ENCODE results near the gene TMEM129. TPM values are rescaled to one million over a fixed set of nuclear protein-coding genes. Genes with fewer than 3 reads are reported as not detected.
A peak's percentile ranks its signal among the peaks of the same experiment; 100 is the strongest.

The TMEM129 gene
- total and polyA plus RNA-seq, 4 experiments from 2014 or later: 36.8 to 42.1 (median 40.5) TPM

GRCh38 chr4:1751919-1752283, 30.8 kb upstream of the TMEM129 start:
- Histone ChIP-seq H3K9me3 (ENCODE audit: control insufficient read depth in 1 of 2, low read length in 2 of 2) (no peaks in the 10 kb centered on the region), H3K27me3 (ENCODE audit: insufficient read depth, low read length) (no peaks in the 10 kb centered on the region), H3K4me3 (ENCODE audit: low read length in 2 of 2) (no peak overlapping the region), H3K36me3 (ENCODE audit: insufficient read depth, low read length) (no peaks in the 10 kb centered on the region), H3K4me1 (ENCODE audit: insufficient read depth, low read length) (peaks cover 12% of the 10 kb centered on the region), H3K27ac (ENCODE audit: low read depth, low read length) (no peak overlapping the region)
- DNase-seq: no peak
- no peaks in the 10 kb centered on the region for H3K27me3 Mint-ChIP-seq
- no peak overlapping the region for H3K27ac Mint-ChIP-seq
- no peaks in the 10 kb centered on the region for H3K36me3 Mint-ChIP-seq
- intact Hi-C loops (cut with micrococcal nuclease): no loop called here
- peaks cover 0 to 5% (median 0%) of the 10 kb centered on the region in 4 donors for H3K4me1 Mint-ChIP-seq
- POLR2A ChIA-PET (ENCODE audit: partially characterized antibody): no interaction called here
- H3K9me3 Mint-ChIP-seq: no peaks in the 10 kb centered on the region
- no peak overlapping the region for H3K4me3 Mint-ChIP-seq
- CTCF ChIA-PET (ENCODE audit: partially characterized antibody): interaction anchor here (0.6 to 11.3 kb wide), 3 partner anchors 59 to 148 kb away, joined by 3 to 160 read pairs (median 3); no protein-coding TSS in a partner anchor

DNA sequence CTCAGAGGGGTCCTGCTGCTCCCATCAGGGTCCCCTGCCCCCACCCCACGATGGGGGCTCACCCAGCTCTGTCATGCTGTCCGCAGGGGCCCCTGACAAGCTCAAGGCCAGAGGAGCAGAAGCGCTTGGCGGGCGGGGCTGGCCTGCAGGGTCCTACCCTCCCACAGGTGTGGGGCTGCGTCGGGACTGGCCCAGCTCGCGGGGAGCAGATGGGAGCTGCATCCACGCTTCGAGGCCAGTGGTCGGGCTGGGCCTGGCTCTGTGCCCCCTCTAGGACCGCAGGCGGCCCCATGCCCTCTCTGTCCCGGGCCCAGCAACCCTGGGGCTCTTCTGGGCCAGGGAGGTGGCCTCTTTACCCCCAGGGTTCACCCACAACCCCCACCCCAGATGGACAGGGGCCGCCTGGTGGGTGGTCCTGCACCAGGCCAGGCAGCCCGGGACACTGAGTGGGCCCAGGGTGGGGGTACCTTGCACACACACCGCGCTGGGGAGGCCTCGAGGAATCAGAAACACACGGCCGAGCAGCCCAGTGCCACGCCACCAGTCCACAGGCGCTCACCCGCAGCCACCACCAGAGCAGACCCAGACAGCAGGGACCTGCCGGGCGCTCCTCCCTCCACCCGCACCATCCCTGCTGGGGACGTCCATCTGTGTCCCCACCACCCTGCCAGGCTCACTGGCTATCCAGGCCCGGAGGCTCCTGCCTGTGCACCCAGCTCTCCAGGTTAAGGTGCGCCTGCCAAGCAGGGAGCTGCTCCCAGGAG, 30.2 kb upstream of the TMEM129 start:
- POLR2A ChIA-PET (ENCODE audit: partially characterized antibody): no interaction called here
- Histone ChIP-seq H3K4me3 (ENCODE audit: low read length in 2 of 2) (no peak overlapping the region), H3K4me1 (ENCODE audit: insufficient read depth, low read length) (peaks cover 12% of the 10 kb centered on the region), H3K9me3 (ENCODE audit: control insufficient read depth in 1 of 2, low read length in 2 of 2) (no peaks in the 10 kb centered on the region), H3K27ac (ENCODE audit: low read depth, low read length) (no peak overlapping the region), H3K36me3 (ENCODE audit: insufficient read depth, low read length) (no peaks in the 10 kb centered on the region), H3K27me3 (ENCODE audit: insufficient read depth, low read length) (no peaks in the 10 kb centered on the region)
- Mint-ChIP-seq H3K4me3 (no peak overlapping the region), H3K27me3 (no peaks in the 10 kb centered on the region), H3K27ac (no peak overlapping the region), H3K9me3 (no peaks in the 10 kb centered on the region), H3K36me3 (no peaks in the 10 kb centered on the region), H3K4me1 (peaks cover 0 to 5% (median 0%) of the 10 kb centered on the region in 4 donors)
- intact Hi-C loops (cut with micrococcal nuclease): no loop called here
- CTCF ChIA-PET (ENCODE audit: partially characterized antibody): interaction anchor here (0.6 to 11.3 kb wide), 3 partner anchors 58 to 149 kb away, joined by 3 to 160 read pairs (median 3); no protein-coding TSS in a partner anchor
- DNase-seq: no peak

- Histone ChIP-seq H3K9me3 (ENCODE audit: control insufficient read depth in 1 of 2, low read length in 2 of 2) (no peaks in the 10 kb centered on the region), H3K36me3 (ENCODE audit: insufficient read depth, low read length) (no peaks in the 10 kb centered on the region), H3K27ac (ENCODE audit: low read depth, low read length) (no peak overlapping the region), H3K4me3 (ENCODE audit: low read length in 2 of 2) (no peak overlapping the region), H3K27me3 (ENCODE audit: insufficient read depth, low read length) (no peaks in the 10 kb centered on the region), H3K4me1 (ENCODE audit: insufficient read depth, low read length) (peaks cover 12% of the 10 kb centered on the region)
- H3K36me3 Mint-ChIP-seq: no peaks in the 10 kb centered on the region
- H3K27me3 Mint-ChIP-seq: no peaks in the 10 kb centered on the region
- H3K27ac Mint-ChIP-seq: no peak overlapping the region
- no peak for DNase-seq
- no peak overlapping the region for H3K4me3 Mint-ChIP-seq
- no peaks in the 10 kb centered on the region for H3K9me3 Mint-ChIP-seq
- peaks cover 0 to 5% (median 0%) of the 10 kb centered on the region in 4 donors for H3K4me1 Mint-ChIP-seq
- ChIA-PET POLR2A (ENCODE audit: partially characterized antibody) (no interaction called here), CTCF (ENCODE audit: partially characterized antibody) (interaction anchor here (11.3 kb wide), 1 partner anchor 149 kb away, joined by 160 read pairs; no protein-coding TSS in a partner anchor)
- intact Hi-C loops (cut with micrococcal nuclease): no loop called here
Observed at GRCh38 chr4:1750381-1751154, 29.4 kb upstream of the TMEM129 start.

DNA sequence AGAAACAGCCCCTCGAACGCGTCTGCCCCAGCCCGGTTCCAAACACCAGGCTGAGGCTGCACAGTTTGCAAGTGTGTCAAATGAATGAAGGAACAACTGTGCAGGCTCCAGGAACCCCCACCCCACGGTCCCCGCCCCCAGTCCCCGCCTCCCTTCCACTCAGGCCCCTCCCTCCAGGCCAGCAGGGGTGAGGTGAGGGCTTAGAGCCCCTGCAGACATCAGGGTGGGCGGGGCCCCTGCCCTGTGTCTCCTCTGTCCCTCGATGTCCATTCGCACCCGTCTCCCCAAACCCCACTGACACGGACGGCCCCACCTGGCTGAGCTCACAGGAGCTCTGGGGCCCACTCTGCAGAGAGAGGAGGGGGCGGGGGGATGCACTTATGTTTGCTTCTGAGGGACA, 28.7 kb upstream of the TMEM129 start:
- Histone ChIP-seq H3K36me3 (ENCODE audit: insufficient read depth, low read length) (no peaks in the 10 kb centered on the region), H3K27ac (ENCODE audit: low read depth, low read length) (no peak overlapping the region), H3K4me1 (ENCODE audit: insufficient read depth, low read length) (peaks cover 12% of the 10 kb centered on the region), H3K4me3 (ENCODE audit: low read length in 2 of 2) (no peak overlapping the region), H3K9me3 (ENCODE audit: control insufficient read depth in 1 of 2, low read length in 2 of 2) (no peaks in the 10 kb centered on the region), H3K27me3 (ENCODE audit: insufficient read depth, low read length) (no peaks in the 10 kb centered on the region)
- no peaks in the 10 kb centered on the region for H3K27me3 Mint-ChIP-seq
- H3K27ac Mint-ChIP-seq: no peak overlapping the region
- intact Hi-C loops (cut with micrococcal nuclease): no loop called here
- no peak for DNase-seq
- no peaks in the 10 kb centered on the region for H3K9me3 Mint-ChIP-seq
- peaks cover 0 to 5% (median 0%) of the 10 kb centered on the region in 4 donors for H3K4me1 Mint-ChIP-seq
- peaks cover 2 to 3% of the 10 kb centered on the region in 2 donors for H3K36me3 Mint-ChIP-seq
- POLR2A ChIA-PET (ENCODE audit: partially characterized antibody): no interaction called here
- CTCF ChIA-PET (ENCODE audit: partially characterized antibody): interaction anchor here (11.3 kb wide), 1 partner anchor 150 kb away, joined by 160 read pairs; no protein-coding TSS in a partner anchor
- H3K4me3 Mint-ChIP-seq: no peak overlapping the region

- no peaks in the 10 kb centered on the region for H3K9me3 Mint-ChIP-seq
- peaks cover 3 to 5% of the 10 kb centered on the region in 2 donors for H3K36me3 Mint-ChIP-seq
- H3K4me3 Mint-ChIP-seq: no peak overlapping the region
- H3K27me3 Mint-ChIP-seq: no peaks in the 10 kb centered on the region
- peaks cover 0 to 5% (median 0%) of the 10 kb centered on the region in 4 donors for H3K4me1 Mint-ChIP-seq
- no peak for DNase-seq
- no peak overlapping the region for H3K27ac ChIP-seq (ENCODE audit: low read depth, low read length)
- ChIA-PET CTCF (ENCODE audit: partially characterized antibody) (interaction anchor here (11.3 kb wide), 1 partner anchor 151 kb away, joined by 160 read pairs; no protein-coding TSS in a partner anchor), POLR2A (ENCODE audit: partially characterized antibody) (no interaction called here)
- peaks cover 2% of the 10 kb centered on the region for H3K36me3 ChIP-seq (ENCODE audit: insufficient read depth, low read length)
- H3K27me3 ChIP-seq (ENCODE audit: insufficient read depth, low read length): no peaks in the 10 kb centered on the region
- no peak overlapping the region for H3K4me3 ChIP-seq (ENCODE audit: low read length in 2 of 2)
- H3K27ac Mint-ChIP-seq: no peak overlapping the region
- H3K4me1 ChIP-seq (ENCODE audit: insufficient read depth, low read length): peaks cover 12% of the 10 kb centered on the region
- H3K9me3 ChIP-seq (ENCODE audit: control insufficient read depth in 1 of 2, low read length in 2 of 2): no peaks in the 10 kb centered on the region
- intact Hi-C loops (cut with micrococcal nuclease): no loop called here
Observed at GRCh38 chr4:1749370-1749769, 28.2 kb upstream of the TMEM129 start.

GRCh38 chr4:1748465-1748995, 27.4 kb upstream of the TMEM129 start:
- H3K27me3 ChIP-seq (ENCODE audit: insufficient read depth, low read length): no peaks in the 10 kb centered on the region
- no peaks in the 10 kb centered on the region for H3K9me3 Mint-ChIP-seq
- no peak overlapping the region for H3K4me3 ChIP-seq (ENCODE audit: low read length in 2 of 2)
- peaks cover 3 to 9% of the 10 kb centered on the region in 2 donors for H3K36me3 Mint-ChIP-seq
- no peak overlapping the region for H3K27ac Mint-ChIP-seq
- H3K36me3 ChIP-seq (ENCODE audit: insufficient read depth, low read length): peaks cover 3% of the 10 kb centered on the region
- peaks cover 0 to 5% (median 0%) of the 10 kb centered on the region in 4 donors for H3K4me1 Mint-ChIP-seq
- no peak overlapping the region for H3K4me3 Mint-ChIP-seq
- H3K4me1 ChIP-seq (ENCODE audit: insufficient read depth, low read length): peaks cover 12% of the 10 kb centered on the region
- ChIA-PET POLR2A (ENCODE audit: partially characterized antibody) (interaction anchor here (1.1 kb wide), 1 partner anchor 150 kb away, joined by 3 read pairs; no protein-coding TSS in a partner anchor), CTCF (ENCODE audit: partially characterized antibody) (interaction anchor here (1.0 to 11.3 kb wide), 9 partner anchors 8 to 162 kb away, joined by 3 to 160 read pairs (median 4); no protein-coding TSS in a partner anchor)
- H3K27ac ChIP-seq (ENCODE audit: low read depth, low read length): no peak overlapping the region
- DNase-seq: peak; percentile 67 to 73 (median 69)
- H3K27me3 Mint-ChIP-seq: no peaks in the 10 kb centered on the region
- H3K9me3 ChIP-seq (ENCODE audit: control insufficient read depth in 1 of 2, low read length in 2 of 2): no peaks in the 10 kb centered on the region
- intact Hi-C loops (cut with micrococcal nuclease): no loop called here

- no peak overlapping the region for H3K4me3 ChIP-seq (ENCODE audit: low read length in 2 of 2)
Observed at GRCh38 chr4:1747603-1747967, 26.5 kb upstream of the TMEM129 start.

More at GRCh38 chr4:1747603-1747967, 26.5 kb upstream of the TMEM129 start:
- ChIA-PET POLR2A (ENCODE audit: partially characterized antibody) (interaction anchor here (1.1 kb wide), 1 partner anchor 151 kb away, joined by 3 read pairs; no protein-coding TSS in a partner anchor), CTCF (ENCODE audit: partially characterized antibody) (interaction anchor here (0.8 to 11.3 kb wide), 9 partner anchors 7 to 194 kb away, joined by 3 to 160 read pairs (median 4); no protein-coding TSS in a partner anchor)
- Mint-ChIP-seq H3K4me3 (no peak overlapping the region), H3K9me3 (no peaks in the 10 kb centered on the region), H3K27ac (peak overlapping the region in 1 of 7 donors; percentile 59), H3K4me1 (peaks cover 0 to 5% (median 0%) of the 10 kb centered on the region in 4 donors), H3K27me3 (no peaks in the 10 kb centered on the region), H3K36me3 (peaks cover 3 to 13% of the 10 kb centered on the region in 2 donors)
- Histone ChIP-seq H3K27ac (ENCODE audit: low read depth, low read length) (no peak overlapping the region), H3K9me3 (ENCODE audit: control insufficient read depth in 1 of 2, low read length in 2 of 2) (no peaks in the 10 kb centered on the region), H3K4me1 (ENCODE audit: insufficient read depth, low read length) (peaks cover 4% of the 10 kb centered on the region), H3K27me3 (ENCODE audit: insufficient read depth, low read length) (no peaks in the 10 kb centered on the region), H3K36me3 (ENCODE audit: insufficient read depth, low read length) (peaks cover 3% of the 10 kb centered on the region)
- intact Hi-C loops (cut with micrococcal nuclease): no loop called here
- no peak for DNase-seq

Measured in CD4-positive, alpha-beta memory T cell (primary cell).